HepG2 (cell line): ENCODE data around the gene PPP1R13B. TPM values are rescaled to one million over a fixed set of nuclear protein-coding genes. Genes with fewer than 3 reads are reported as not detected.
A peak's percentile ranks its signal among the peaks of the same experiment; 100 is the strongest.

Experiments
- ARNTL ChIP-seq: sonication (generic); formaldehyde crosslinking; IDR thresholded peaks from 2 replicates; pipeline ENCODE4 v1.4.0; 2020; ENCODE audit warnings: mild to moderate bottlenecking, missing genetic modification reagents
- ATAD3A ChIP-seq: sonication (generic); formaldehyde crosslinking; IDR thresholded peaks from 2 replicates; pipeline ENCODE4 v1.4.0; 2020; ENCODE audit warnings: missing genetic modification reagents
- BORCS8-MEF2B ChIP-seq: sonication (generic); formaldehyde crosslinking; IDR thresholded peaks from 2 replicates; pipeline ENCODE4 v1.8.0; 2022; ENCODE audit warnings: mild to moderate bottlenecking, missing genetic modification reagents
- IRF2 ChIP-seq: IDR thresholded peaks from 2 replicates; pipeline ENCODE4 v1.6.1; 2018; ENCODE audit warnings: missing genetic modification reagents, missing compliant biosample characterization
- MAFF ChIP-seq: IDR thresholded peaks from 2 replicates; pipeline ENCODE4 v1.6.1; 2011; ENCODE audit warnings: low read depth, low read length, improper control_type of control experiment
- NAIF1 ChIP-seq: sonication (generic); formaldehyde crosslinking; IDR thresholded peaks from 2 replicates; pipeline ENCODE4 v1.5.0; 2020; ENCODE audit warnings: mild to moderate bottlenecking, missing genetic modification reagents, borderline replicate concordance
- NCOA1 ChIP-seq: sonication (generic); formaldehyde crosslinking; IDR thresholded peaks from 2 replicates; pipeline ENCODE4 v1.9.0; 2021; ENCODE audit warnings: missing genetic modification reagents
- NFKB2 ChIP-seq: sonication (generic); formaldehyde crosslinking; IDR thresholded peaks from 2 replicates; pipeline ENCODE4 v1.4.0; 2020; ENCODE audit warnings: missing genetic modification reagents, borderline replicate concordance
- NFYB ChIP-seq: sonication (generic); formaldehyde crosslinking; IDR thresholded peaks from 2 replicates; pipeline ENCODE4 v1.4.0; 2020; ENCODE audit warnings: missing genetic modification reagents
- PAX8 ChIP-seq: sonication (generic); formaldehyde crosslinking; IDR thresholded peaks from 2 replicates; pipeline ENCODE4 v1.8.0; 2022; ENCODE audit warnings: mild to moderate bottlenecking, missing genetic modification reagents, borderline replicate concordance
- PLSCR1 ChIP-seq: sonication (generic); formaldehyde crosslinking; IDR thresholded peaks from 2 replicates; pipeline ENCODE4 v1.5.0; 2020; ENCODE audit warnings: missing genetic modification reagents, mild to moderate bottlenecking, borderline replicate concordance
- PRPF4 ChIP-seq: fragments of 200-400 bp; formaldehyde crosslinking; IDR thresholded peaks from 2 replicates; pipeline ENCODE4 v1.6.1; 2016; ENCODE audit warnings: low read length, low read depth; ENCODE audit not compliant: poor library complexity, severe bottlenecking
- TSC22D2 ChIP-seq: sonication (generic); formaldehyde crosslinking; IDR thresholded peaks from 2 replicates; pipeline ENCODE4 v1.5.1; 2020; ENCODE audit warnings: missing genetic modification reagents, mild to moderate bottlenecking, borderline replicate concordance
- U2AF2 ChIP-seq: fragments of 200-400 bp; formaldehyde crosslinking; IDR thresholded peaks from 2 replicates; pipeline ENCODE4 v1.6.1; 2017; ENCODE audit warnings: low read depth, mild to moderate bottlenecking, low read length
- YY1 ChIP-seq: IDR thresholded peaks from 2 replicates; pipeline ENCODE4 v1.6.1; 2011; ENCODE audit warnings: low read length, low read depth, moderate library complexity, mild to moderate bottlenecking; ENCODE audit not compliant: insufficient read depth, insufficient replicate concordance
- ZC3H13 ChIP-seq: sonication (generic); formaldehyde crosslinking; IDR thresholded peaks from 2 replicates; pipeline ENCODE4 v1.8.1; 2023; ENCODE audit warnings: mild to moderate bottlenecking, missing genetic modification reagents, moderate library complexity
- ZFP41 ChIP-seq: sonication (generic); formaldehyde crosslinking; IDR thresholded peaks from 2 replicates; pipeline ENCODE4 v1.4.0; 2020; ENCODE audit warnings: mild to moderate bottlenecking, missing genetic modification reagents, borderline replicate concordance
- ZFX ChIP-seq: sonication (generic); formaldehyde crosslinking; IDR thresholded peaks from 2 replicates; pipeline ENCODE4 v1.4.0; 2020; ENCODE audit warnings: mild to moderate bottlenecking, low read depth, missing genetic modification reagents, moderate library complexity
- ZNF12 ChIP-seq: sonication (generic); formaldehyde crosslinking; IDR thresholded peaks from 2 replicates; pipeline ENCODE4 v1.5.0; 2020; ENCODE audit warnings: missing genetic modification reagents
- ZNF569 ChIP-seq: sonication (generic); formaldehyde crosslinking; IDR thresholded peaks from 2 replicates; pipeline ENCODE4 v1.5.0; 2020; ENCODE audit warnings: mild to moderate bottlenecking, missing genetic modification reagents, moderate library complexity, borderline replicate concordance
- ZNF589 ChIP-seq: sonication (generic); formaldehyde crosslinking; conservative IDR thresholded peaks from 2 replicates; pipeline ENCODE4 v1.8.0; 2022; ENCODE audit warnings: mild to moderate bottlenecking, moderate library complexity, missing genetic modification reagents
- ZNF687 ChIP-seq: sonication (generic); formaldehyde crosslinking; IDR thresholded peaks from 2 replicates; pipeline ENCODE4 v1.5.1; 2020; ENCODE audit warnings: mild to moderate bottlenecking, missing genetic modification reagents, moderate library complexity
- ZSCAN9 ChIP-seq: IDR thresholded peaks from 2 replicates; pipeline ENCODE4 v1.6.1; 2016; ENCODE audit warnings: borderline replicate concordance
- ZUFSP ChIP-seq: sonication (generic); formaldehyde crosslinking; IDR thresholded peaks from 2 replicates; pipeline ENCODE4 v1.9.0; 2021; ENCODE audit warnings: missing genetic modification reagents, mild to moderate bottlenecking, borderline replicate concordance
- polyA plus RNA-seq, 8 experiments: library from polyadenylated mRNA; depleted of rRNA in 3 of 8; stranded (reverse) in 7 of 8; unstranded in 1 of 8; fragments of >200 nt; fragmentation: Illumina TruSeq in 4 of 8; extraction: Trizol in 4 of 8; gene quantifications; 2 replicates each; pipeline versions ENCODE4 v1.2.1 to v1.2.3, GENCODE V29; 2011 to 2016; ENCODE audit warnings: low read depth in 4 of 8, missing spikeins in 1 of 8, mixed read lengths in 1 of 8; ENCODE audit not compliant: insufficient read depth in 1 of 8
- total RNA-seq, 5 experiments: library from RNA; depleted of rRNA; stranded (reverse); fragments of >200 nt; fragmentation: Illumina TruSeq; extraction: Trizol; gene quantifications; 2 replicates each; pipeline ENCODE4 v1.2.3, GENCODE V29; 2016; ENCODE audit warnings: low read depth in 1 of 5

Gene PPP1R13B
- total and polyA plus RNA-seq, 2 of the 13 experiments (the other 11 are each of a cell fraction or from before 2014, with no cell fraction given), result 4.6 to 9.4 TPM

- TF ChIP-seq NFKB2, result no peak; the same call in 1 of the 2 replicates
- TF ChIP-seq U2AF2, result no peak
- TF ChIP-seq ZFX (CRISPR knock-in tag), result peak; percentile 90
- no peak for TF ChIP-seq TSC22D2 (CRISPR knock-in tag)
- peak; percentile 87; the same call in 1 of the 2 replicates for TF ChIP-seq PAX8 (CRISPR knock-in tag)
- TF ChIP-seq ZNF589, result no peak
- peak; percentile 9; the same call in 1 of the 2 replicates for TF ChIP-seq IRF2 (CRISPR knock-in tag)
- no peak for TF ChIP-seq ZUFSP
- 0 out of 2 replicates have a peak, but pooled peaks have one; percentile 29 for TF ChIP-seq ZNF12 (CRISPR knock-in tag)
- 0 out of 2 replicates have a peak, but pooled peaks have one; percentile 27 for TF ChIP-seq NCOA1
- no peak for TF ChIP-seq ZSCAN9 (CRISPR knock-in tag)
- peak; percentile 15 for TF ChIP-seq YY1
- TF ChIP-seq ZNF687 (CRISPR knock-in tag), result peak; percentile 93
- no peak for TF ChIP-seq ZFP41 (CRISPR knock-in tag)
- TF ChIP-seq NAIF1 (CRISPR knock-in tag), result peak; percentile 4; the same call in 1 of the 2 replicates
- no peak; the same call in 1 of the 2 replicates for TF ChIP-seq NFYB (CRISPR knock-in tag)
- peak; percentile 74; the same call in 1 of the 2 replicates for TF ChIP-seq ARNTL (CRISPR knock-in tag)
- no peak for TF ChIP-seq MAFF
- TF ChIP-seq ZNF569 (CRISPR knock-in tag), result no peak
- no peak for TF ChIP-seq PLSCR1 (CRISPR knock-in tag)
- no peak for TF ChIP-seq PRPF4
- no peak for TF ChIP-seq ZC3H13 (CRISPR knock-in tag)
- TF ChIP-seq ATAD3A, result no peak
- TF ChIP-seq BORCS8-MEF2B (CRISPR knock-in tag), result no peak
These were observed 42.1 kb upstream of the PPP1R13B start (continued) for GRCh38 chr14:103889313-103890051.
